Thoracic aorta (tissue), 2 donors: ENCODE data around the gene NUP58. TPM values are rescaled to one million over a fixed set of nuclear protein-coding genes. Genes with fewer than 3 reads are reported as not detected.

Experiments
- ATAC-seq: fragments of 150-250 bp; one replicate; pipeline ENCODE4 v1.8.0; 2017; ENCODE audit warnings: low read depth; ENCODE audit not compliant: insufficient number of reproducible peaks, low FRiP score
- DNase-seq: peaks from one replicate; pipeline ENCODE4 v3.0.0-alpha.2; 2020; ENCODE audit warnings: low spot score
- H3K27ac ChIP-seq, 2 donors: fragments of 200-600 bp; sonication (generic); 1 replicate in 1 of 2; 2 replicates in 1 of 2; pipeline ENCODE4 v1.5.1; 2016; ENCODE audit warnings: mild to moderate bottlenecking in 2 of 2, moderate library complexity in 2 of 2
- H3K27me3 ChIP-seq: fragments of 200-600 bp; sonication (generic); replicated peaks from 2 replicates; pipeline ENCODE4 v1.6.0; 2016; ENCODE audit warnings: mild to moderate bottlenecking; ENCODE audit not compliant: insufficient read depth
- H3K36me3 ChIP-seq: fragments of 200-600 bp; sonication (generic); one replicate; pipeline ENCODE4 v1.5.1; 2016
- H3K4me1 ChIP-seq, 2 donors: fragments of 200-600 bp; sonication (generic); 1 replicate in 1 of 2; 2 replicates in 1 of 2; pipeline versions ENCODE4 v1.5.1 to v1.6.0; 2016; ENCODE audit warnings: low read depth in 2 of 2, mild to moderate bottlenecking in 1 of 2; ENCODE audit not compliant: control insufficient read depth in 1 of 2
- H3K4me3 ChIP-seq: fragments of 200-600 bp; sonication (generic); 2 replicates; pipeline ENCODE4 v1.5.1; 2016; ENCODE audit warnings: mild to moderate bottlenecking
- H3K9me3 ChIP-seq: fragments of 200-600 bp; sonication (generic); 2 replicates; pipeline ENCODE4 v1.5.1; 2016
- total RNA-seq, 2 donors: library from RNA; depleted of rRNA; stranded (reverse); fragments of >200 nt; gene quantifications; one replicate each; pipeline versions ENCODE4 v1.1.0 to v1.2.3, GENCODE V29; 2016
- TF ChIP-seq, protein P1 (sequence below): fragments of 200-600 bp; sonication (generic); IDR thresholded peaks from one replicate; pipeline ENCODE4 v1.5.1; 2019; ENCODE audit warnings: antibody characterized with exemption

Gene NUP58
- total RNA-seq, 2 donors from 2014 or later: 43.9 to 65.0 TPM

DNA sequence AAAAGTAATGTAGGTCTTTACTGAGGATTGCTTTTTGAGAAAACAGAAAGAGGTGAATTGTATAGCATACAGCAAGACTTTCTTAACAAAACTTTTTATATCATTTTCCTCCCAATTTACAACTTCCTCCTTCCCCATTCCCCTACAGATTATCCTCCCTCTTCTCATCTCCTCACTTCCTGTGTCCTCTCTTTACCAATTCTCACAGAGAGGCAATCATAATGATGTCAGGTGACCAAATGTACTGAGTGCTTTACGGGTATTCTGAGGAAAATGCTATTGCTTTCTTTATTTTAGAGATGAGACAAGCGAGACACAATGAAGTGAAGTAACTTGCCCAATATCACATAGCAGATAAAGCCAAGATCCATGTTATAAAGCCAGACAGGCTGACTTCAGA is 12.5 kb upstream of the NUP58 start:
- Histone ChIP-seq H3K27me3 (no peaks in the 10 kb centered on the region), H3K9me3 (no peaks in the 10 kb centered on the region), H3K4me3 (no peak overlapping the region), H3K4me1 (peaks cover 10 to 22% of the 10 kb centered on the region in 2 donors), H3K36me3 (no peaks in the 10 kb centered on the region), H3K27ac (no peak overlapping the region)
- TF ChIP-seq, protein P1, sequence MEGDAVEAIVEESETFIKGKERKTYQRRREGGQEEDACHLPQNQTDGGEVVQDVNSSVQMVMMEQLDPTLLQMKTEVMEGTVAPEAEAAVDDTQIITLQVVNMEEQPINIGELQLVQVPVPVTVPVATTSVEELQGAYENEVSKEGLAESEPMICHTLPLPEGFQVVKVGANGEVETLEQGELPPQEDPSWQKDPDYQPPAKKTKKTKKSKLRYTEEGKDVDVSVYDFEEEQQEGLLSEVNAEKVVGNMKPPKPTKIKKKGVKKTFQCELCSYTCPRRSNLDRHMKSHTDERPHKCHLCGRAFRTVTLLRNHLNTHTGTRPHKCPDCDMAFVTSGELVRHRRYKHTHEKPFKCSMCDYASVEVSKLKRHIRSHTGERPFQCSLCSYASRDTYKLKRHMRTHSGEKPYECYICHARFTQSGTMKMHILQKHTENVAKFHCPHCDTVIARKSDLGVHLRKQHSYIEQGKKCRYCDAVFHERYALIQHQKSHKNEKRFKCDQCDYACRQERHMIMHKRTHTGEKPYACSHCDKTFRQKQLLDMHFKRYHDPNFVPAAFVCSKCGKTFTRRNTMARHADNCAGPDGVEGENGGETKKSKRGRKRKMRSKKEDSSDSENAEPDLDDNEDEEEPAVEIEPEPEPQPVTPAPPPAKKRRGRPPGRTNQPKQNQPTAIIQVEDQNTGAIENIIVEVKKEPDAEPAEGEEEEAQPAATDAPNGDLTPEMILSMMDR: no peak
- ATAC-seq: no peak
- DNase-seq: no peak

DNA sequence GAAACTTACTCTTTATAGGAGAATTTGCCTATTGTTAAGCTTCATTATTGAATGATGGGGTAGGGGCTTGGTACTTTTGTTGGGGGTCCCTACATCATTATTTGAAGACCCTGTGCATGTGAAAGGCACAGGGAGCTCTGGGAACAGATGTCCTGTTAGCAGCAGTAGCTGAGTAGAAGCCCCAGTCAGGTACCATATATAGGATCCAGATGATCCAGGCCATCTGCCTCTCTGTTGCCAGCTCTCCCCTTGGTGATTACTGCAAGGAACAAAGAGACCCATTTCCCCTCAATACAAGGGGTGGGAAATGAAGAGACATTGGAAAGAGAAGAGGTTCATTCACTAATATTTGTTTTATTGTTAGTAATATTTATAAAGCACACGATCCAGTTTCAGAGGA is 9.7 kb upstream of the NUP58 start:
- Histone ChIP-seq H3K27ac (no peak overlapping the region), H3K4me1 (peaks cover 0 to 4% of the 10 kb centered on the region in 2 donors), H3K36me3 (no peaks in the 10 kb centered on the region), H3K9me3 (no peaks in the 10 kb centered on the region), H3K27me3 (no peaks in the 10 kb centered on the region), H3K4me3 (no peak overlapping the region)
- TF ChIP-seq, protein P1: no peak
- DNase-seq (no peak), ATAC-seq (no peak)

DNA sequence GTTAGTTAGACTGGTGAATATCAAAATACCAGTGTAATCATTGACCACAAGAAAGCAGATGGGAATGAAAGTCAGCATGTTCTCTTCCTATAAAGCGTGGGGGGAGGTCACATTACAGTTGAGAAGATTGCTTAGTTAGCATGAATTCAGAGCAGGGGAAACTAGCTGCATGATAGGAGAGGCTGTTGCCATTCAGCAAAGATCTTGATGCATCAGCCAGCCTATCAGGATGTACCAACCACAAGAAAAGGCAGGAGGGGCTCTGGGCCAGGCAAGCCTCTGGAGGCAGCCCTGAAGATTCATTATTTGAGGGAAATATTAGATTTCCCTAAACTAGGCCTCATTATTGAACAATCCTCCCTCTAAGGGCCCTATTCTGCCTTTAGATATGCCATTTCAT is 9.1 kb upstream of the NUP58 start:
- DNase-seq: no peak
- Histone ChIP-seq H3K27me3 (no peaks in the 10 kb centered on the region), H3K4me1 (peaks cover 0 to 4% of the 10 kb centered on the region in 2 donors), H3K9me3 (no peaks in the 10 kb centered on the region), H3K4me3 (no peak overlapping the region), H3K36me3 (no peaks in the 10 kb centered on the region), H3K27ac (no peak overlapping the region)
- TF ChIP-seq, protein P1: no peak
- no peak for ATAC-seq

DNA sequence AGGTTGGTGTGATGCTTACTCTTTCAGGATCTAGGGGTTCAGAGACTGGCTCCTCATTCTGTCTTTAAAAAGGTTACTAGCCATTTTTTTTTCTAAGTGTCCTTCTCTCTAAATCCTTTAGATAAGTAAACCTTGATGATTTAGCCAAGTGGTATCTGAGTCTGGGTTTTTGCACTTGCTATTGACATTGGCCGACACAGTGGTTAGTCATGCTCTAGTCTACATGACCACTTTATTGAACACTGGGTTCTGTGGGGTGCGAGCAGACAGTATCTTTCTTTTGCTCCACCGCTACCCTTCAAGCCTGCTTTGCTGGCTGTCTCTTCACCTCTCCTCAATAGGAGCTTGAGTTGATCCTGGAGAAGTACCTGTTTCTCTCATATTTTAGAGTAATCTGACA is 6.2 kb upstream of the NUP58 start:
- TF ChIP-seq, protein P1: no peak
- no peak for ATAC-seq
- Histone ChIP-seq H3K4me3 (no peak overlapping the region), H3K27ac (no peak overlapping the region), H3K27me3 (no peaks in the 10 kb centered on the region), H3K36me3 (no peaks in the 10 kb centered on the region), H3K9me3 (no peaks in the 10 kb centered on the region), H3K4me1 (no peaks in the 10 kb centered on the region)
- no peak for DNase-seq

DNA sequence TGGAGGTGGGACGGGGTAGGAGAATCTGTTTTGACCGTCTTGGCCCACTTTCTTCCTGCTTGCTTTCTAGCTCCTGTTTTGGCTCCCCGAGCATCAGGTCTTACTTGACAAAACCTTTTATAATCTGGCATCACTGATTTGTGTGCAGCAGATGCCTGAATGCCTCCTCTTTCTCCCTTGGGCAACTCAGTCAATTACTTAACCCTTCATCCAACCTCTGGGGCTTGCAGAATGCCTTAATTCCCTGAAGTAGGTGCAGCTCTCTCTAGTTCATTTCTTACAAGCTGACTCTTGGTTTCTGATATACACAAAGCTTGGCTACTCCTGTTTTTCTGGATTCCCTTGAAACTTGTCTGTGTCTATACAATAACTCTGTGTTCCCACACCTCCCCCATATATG is 5.7 kb upstream of the NUP58 start:
- TF ChIP-seq, protein P1: no peak
- no peak overlapping the region for H3K4me3 ChIP-seq
- no peaks in the 10 kb centered on the region for H3K4me1 ChIP-seq
- DNase-seq (no peak), ATAC-seq (no peak)
- no peaks in the 10 kb centered on the region for H3K36me3 ChIP-seq
- H3K27me3 ChIP-seq: no peaks in the 10 kb centered on the region
- no peaks in the 10 kb centered on the region for H3K9me3 ChIP-seq
- no peak overlapping the region for H3K27ac ChIP-seq
